A673 (cell line): ENCODE measurements around the gene KRT1. TPM values are rescaled to one million over a fixed set of nuclear protein-coding genes. Genes with fewer than 3 reads are reported as not detected.

Experiments
- BruUV-seq: library from RNA; stranded (reverse); fragments of 400-500 nt; replicated peaks from 2 replicates; lab custom pipeline; 2021; lab: Mats Ljungman, UMichigan
- CTCF ChIA-PET: fragments of 300-600 bp; sonication (Branson Sonifier 250); formaldehyde crosslinking; loops from one replicate; lab custom pipeline; 2022; ENCODE audit warnings: antibody characterized with exemption; lab: Charles Lee
- POLR2A ChIA-PET: fragments of 300-600 bp; sonication (Branson Sonifier 250); formaldehyde crosslinking; loops from one replicate; lab custom pipeline; 2022; ENCODE audit warnings: antibody characterized with exemption; ENCODE audit not compliant: low non-redundant PET; lab: Charles Lee
- DNase-seq: peaks from one replicate; pipeline ENCODE4 v3.0.0-alpha.2; 2015; ENCODE audit warnings: low spot score
- H3K27ac ChIP-seq: fragments of 200-600 bp; sonication (generic); 2 replicates; pipeline ENCODE4 v1.5.1; 2016; ENCODE audit warnings: mixed run types, low read depth, mild to moderate bottlenecking, mixed read lengths, antibody characterized with exemption, low read length; ENCODE audit not compliant: poor library complexity, severe bottlenecking
- H3K27me3 ChIP-seq: fragments of 200-600 bp; sonication (generic); replicated peaks from 2 replicates; pipeline ENCODE4 v1.6.1; 2017; ENCODE audit warnings: mixed run types, low read depth, mild to moderate bottlenecking, mixed read lengths, antibody characterized with exemption, low read length; ENCODE audit not compliant: insufficient read depth, poor library complexity
- H3K36me3 ChIP-seq: fragments of 200-600 bp; sonication (generic); 2 replicates; pipeline ENCODE4 v1.6.1; 2016; ENCODE audit warnings: mixed run types, mild to moderate bottlenecking, mixed read lengths, antibody characterized with exemption, low read length; ENCODE audit not compliant: insufficient read depth, poor library complexity, severe bottlenecking
- H3K4me1 ChIP-seq: fragments of 200-600 bp; sonication (generic); 2 replicates; pipeline ENCODE4 v1.6.1; 2017; ENCODE audit warnings: mixed run types, mild to moderate bottlenecking, mixed read lengths, antibody characterized with exemption, low read length; ENCODE audit not compliant: insufficient read depth, poor library complexity, severe bottlenecking
- H3K4me3 ChIP-seq: fragments of 200-600 bp; sonication (generic); 2 replicates; pipeline ENCODE4 v1.5.1; 2016; ENCODE audit warnings: low read depth, mixed run types, mild to moderate bottlenecking, mixed read lengths, low read length; ENCODE audit not compliant: poor library complexity, severe bottlenecking
- H3K9me3 ChIP-seq: fragments of 200-600 bp; sonication (generic); 2 replicates; pipeline ENCODE4 v1.6.1; 2016; ENCODE audit warnings: mixed run types, low read depth, mild to moderate bottlenecking, mixed read lengths, antibody characterized with exemption, low read length; ENCODE audit not compliant: poor library complexity, severe bottlenecking
- CTCF ChIP-seq: fragments of 300-800, 200-600 bp; sonication (generic); conservative IDR thresholded peaks from 2 replicates; pipeline ENCODE4 v1.5.1; 2017; ENCODE audit warnings: low read depth, mild to moderate bottlenecking, antibody characterized with exemption, low read length, moderate library complexity, mixed read lengths
- EZH2 ChIP-seq: fragments of 200-600 bp; sonication (generic); IDR thresholded peaks from 2 replicates; pipeline ENCODE4 v1.6.1; 2017; ENCODE audit warnings: borderline replicate concordance, low read depth, mild to moderate bottlenecking, mixed read lengths, antibody characterized with exemption, low read length; ENCODE audit not compliant: poor library complexity, severe bottlenecking
- intact Hi-C: fragments of 100-400 bp; cut with micrococcal nuclease; formaldehyde crosslinking; loops from one replicate; pipeline ENCODE4 v1.10.0; 2022; ENCODE audit not compliant: unreplicated experiment
- total RNA-seq: library from RNA; stranded (reverse); gene quantifications from 2 replicates; pipeline ENCODE4 v1.2.3, GENCODE V29; 2021

Gene KRT1
- total RNA-seq, 1 experiment from 2014 or later: not detected

- no peak for DNase-seq
- POLR2A ChIA-PET: no interaction called here
- CTCF ChIA-PET: no interaction called here
Observed at GRCh38 chr12:52627395-52628110, 52.7 kb downstream of the KRT1 start.

More at GRCh38 chr12:52627395-52628110, 52.7 kb downstream of the KRT1 start:
- H3K27me3 ChIP-seq: no peaks in the 10 kb centered on the region
- H3K4me3 ChIP-seq: no peak overlapping the region
- BruUV-seq: no TSS peak
- no peaks in the 10 kb centered on the region for H3K36me3 ChIP-seq
- intact Hi-C loops: no loop called here
- H3K4me1 ChIP-seq: no peaks in the 10 kb centered on the region
- TF ChIP-seq CTCF (no peak), EZH2 (no peak)
- no peaks in the 10 kb centered on the region for H3K9me3 ChIP-seq
- H3K27ac ChIP-seq: no peak overlapping the region

Other genes with a start within 250 kb of the KRT1 start
- gene KRT75, start 246.0 kb downstream of the KRT1 start, total RNA-seq: not detected in 2 replicates
- not detected in 2 replicates for gene KRT6B, start 228.3 kb downstream of the KRT1 start, total RNA-seq
- not detected in 2 replicates for gene KRT6C, start 206.6 kb downstream of the KRT1 start, total RNA-seq
- 0.24 TPM in 1 of 2 replicates, not detected in the other for gene KRT6A, start 187.2 kb downstream of the KRT1 start, total RNA-seq
- 0.48 and 0.67 TPM in 2 replicates for gene KRT5, start 160.0 kb downstream of the KRT1 start, total RNA-seq
- not detected in 2 replicates for gene KRT71, start 127.3 kb downstream of the KRT1 start, total RNA-seq
- not detected in 2 replicates for gene KRT74, start 106.6 kb downstream of the KRT1 start, total RNA-seq
- not detected in 2 replicates for gene KRT72, start 78.9 kb downstream of the KRT1 start, total RNA-seq
- not detected in 2 replicates for gene KRT73, start 61.8 kb downstream of the KRT1 start, total RNA-seq
- not detected in 2 replicates for gene KRT2, start 28.2 kb downstream of the KRT1 start, total RNA-seq
- gene KRT77, start 23.1 kb upstream of the KRT1 start, total RNA-seq: not detected in 2 replicates
- not detected in 2 replicates for gene KRT76, start 96.9 kb upstream of the KRT1 start, total RNA-seq
- not detected in 2 replicates for gene KRT3, start 115.7 kb upstream of the KRT1 start, total RNA-seq
- gene KRT4, start 133.7 kb upstream of the KRT1 start, total RNA-seq: not detected in 2 replicates
- gene KRT79, start 153.9 kb upstream of the KRT1 start, total RNA-seq: not detected in 2 replicates
- not detected in 2 replicates for gene KRT78, start 168.6 kb upstream of the KRT1 start, total RNA-seq
- gene KRT8, start 224.7 kb upstream of the KRT1 start, total RNA-seq: 15.4 and 16.2 TPM in 2 replicates